Retinal pigment epithelial cell (primary cell): Measurements from ENCODE around the gene NR5A2.

ENCODE experiments used
- DNase-seq: peaks from one replicate; pipeline ENCODE4 v3.0.0-alpha.2; 2010; ENCODE audit warnings: low read depth
- H3K4me3 ChIP-seq: 2 replicates; pipeline ENCODE4 v1.5.1; 2011; ENCODE audit warnings: mild to moderate bottlenecking, low read length, control low read depth, moderate library complexity
- TF ChIP-seq, protein P1 (sequence below): conservative IDR thresholded peaks from 2 replicates; pipeline ENCODE4 v1.5.1; 2011; ENCODE audit warnings: low read depth, low read length, control low read depth, inconsistent platforms

Gene NR5A2

DNA sequence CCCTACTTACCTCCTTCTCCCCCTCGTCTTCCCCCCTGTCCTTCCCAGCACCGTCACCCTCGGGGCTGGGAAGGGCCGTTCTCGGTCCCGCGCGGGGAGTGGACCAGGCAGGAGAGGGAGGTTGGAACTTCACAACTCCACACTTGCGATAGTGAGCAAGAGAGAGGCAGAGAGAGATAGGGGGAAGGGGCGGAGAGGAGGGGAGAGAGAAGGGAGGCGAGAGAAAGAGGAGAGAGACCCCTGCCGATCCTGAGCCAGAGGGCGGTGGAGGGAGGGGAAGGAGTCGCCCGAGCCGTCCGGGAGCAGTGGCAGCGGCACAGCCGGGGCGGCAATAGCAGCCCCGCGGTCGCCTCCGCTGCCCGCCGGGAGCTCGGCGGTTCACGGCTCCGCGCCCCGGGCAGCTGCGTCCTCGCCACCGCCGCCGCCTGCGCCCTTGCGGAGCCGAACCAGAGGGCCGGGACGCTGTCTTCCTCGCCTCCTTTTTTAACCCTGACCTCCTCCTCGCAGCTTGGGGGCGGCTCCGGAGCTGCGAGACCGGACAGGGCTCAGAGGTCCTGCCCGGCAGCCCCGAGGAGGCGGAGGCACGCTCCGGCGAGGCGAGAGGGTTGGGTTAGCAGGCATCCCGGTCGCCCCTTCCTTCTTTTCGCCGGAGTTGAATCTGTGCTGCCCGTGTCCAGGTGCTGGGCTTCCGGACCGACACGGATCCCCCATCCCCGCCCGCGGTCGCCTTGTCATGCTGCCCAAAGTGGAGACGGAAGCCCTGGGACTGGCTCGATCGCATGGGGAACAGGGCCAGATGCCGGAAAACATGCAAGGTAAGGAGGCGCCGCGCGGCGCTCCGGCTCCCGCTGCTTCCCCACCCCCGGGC lies 11.7 kb downstream of the NR5A2 start:
- peak overlapping the region; percentile 56 for H3K4me3 ChIP-seq
- TF ChIP-seq, protein P1, sequence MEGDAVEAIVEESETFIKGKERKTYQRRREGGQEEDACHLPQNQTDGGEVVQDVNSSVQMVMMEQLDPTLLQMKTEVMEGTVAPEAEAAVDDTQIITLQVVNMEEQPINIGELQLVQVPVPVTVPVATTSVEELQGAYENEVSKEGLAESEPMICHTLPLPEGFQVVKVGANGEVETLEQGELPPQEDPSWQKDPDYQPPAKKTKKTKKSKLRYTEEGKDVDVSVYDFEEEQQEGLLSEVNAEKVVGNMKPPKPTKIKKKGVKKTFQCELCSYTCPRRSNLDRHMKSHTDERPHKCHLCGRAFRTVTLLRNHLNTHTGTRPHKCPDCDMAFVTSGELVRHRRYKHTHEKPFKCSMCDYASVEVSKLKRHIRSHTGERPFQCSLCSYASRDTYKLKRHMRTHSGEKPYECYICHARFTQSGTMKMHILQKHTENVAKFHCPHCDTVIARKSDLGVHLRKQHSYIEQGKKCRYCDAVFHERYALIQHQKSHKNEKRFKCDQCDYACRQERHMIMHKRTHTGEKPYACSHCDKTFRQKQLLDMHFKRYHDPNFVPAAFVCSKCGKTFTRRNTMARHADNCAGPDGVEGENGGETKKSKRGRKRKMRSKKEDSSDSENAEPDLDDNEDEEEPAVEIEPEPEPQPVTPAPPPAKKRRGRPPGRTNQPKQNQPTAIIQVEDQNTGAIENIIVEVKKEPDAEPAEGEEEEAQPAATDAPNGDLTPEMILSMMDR, result no peak
- DNase-seq, result no peak

DNA sequence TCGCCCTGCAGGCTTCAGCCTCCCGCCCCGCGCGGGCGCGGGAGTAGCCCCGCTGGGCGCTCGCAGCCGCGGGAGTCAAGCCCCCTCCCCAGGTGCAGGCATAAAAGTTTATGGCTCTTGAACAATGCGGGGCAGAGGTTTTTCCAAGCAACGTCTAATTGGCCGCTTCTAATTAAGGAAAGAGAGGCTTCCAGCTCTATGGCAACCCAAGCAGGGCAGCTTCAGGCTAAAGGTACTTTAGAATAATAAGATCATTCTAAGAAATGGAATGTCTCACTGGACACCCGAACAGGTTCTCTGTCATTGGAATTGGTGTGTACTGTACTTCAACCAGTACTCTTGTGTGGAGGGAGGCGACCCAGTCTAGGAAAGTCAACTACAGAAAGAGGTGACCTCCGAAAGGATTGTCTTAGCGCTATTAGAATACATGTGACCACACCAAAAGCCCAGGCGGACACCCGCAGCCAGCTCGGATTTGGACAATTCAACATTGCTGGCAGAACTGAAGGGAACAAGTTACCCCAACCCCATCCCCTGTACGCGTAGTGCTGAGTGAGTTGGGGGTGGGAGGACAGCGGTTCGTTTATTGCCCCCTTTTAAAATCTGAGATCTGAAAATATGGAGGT lies 12.5 kb downstream of the NR5A2 start:
- TF ChIP-seq, protein P1, result no peak
- peak overlapping the region; percentile 56 for H3K4me3 ChIP-seq
- no peak for DNase-seq

DNA sequence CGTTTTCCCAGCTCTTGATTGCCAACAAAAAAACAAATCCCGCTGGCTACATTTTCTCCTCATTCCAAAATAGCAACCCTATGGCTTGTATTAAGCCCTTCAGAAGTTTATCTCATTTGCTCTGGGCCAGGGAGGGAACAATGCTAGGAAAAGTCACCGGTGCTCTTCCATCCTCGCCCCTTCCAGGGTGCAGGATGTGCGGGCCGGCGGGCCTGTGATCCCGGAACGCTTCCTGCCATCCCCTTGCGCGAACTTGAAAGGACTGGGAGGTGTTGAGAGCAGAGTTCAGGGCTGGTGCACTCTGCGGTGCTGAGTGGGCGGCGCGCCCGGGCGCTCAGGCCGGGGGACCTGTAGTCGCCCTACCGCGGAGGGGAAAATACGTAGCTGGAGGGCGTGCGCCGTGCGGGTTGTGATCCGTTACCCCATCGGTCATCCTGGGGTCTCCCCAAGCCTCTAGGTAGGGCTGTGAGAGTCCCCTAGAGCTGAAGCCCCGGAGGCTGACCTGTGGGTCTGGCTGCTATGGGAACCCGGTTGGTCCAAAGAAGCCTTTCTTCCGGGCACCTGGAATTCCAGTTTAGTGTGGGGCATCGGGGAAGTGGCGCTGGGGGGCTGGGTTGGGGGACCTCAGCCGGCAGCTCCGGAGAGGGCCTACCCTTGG lies 13.1 kb downstream of the NR5A2 start:
- H3K4me3 ChIP-seq, result peak overlapping the region; percentile 56
- TF ChIP-seq, protein P1, result no peak
- no peak for DNase-seq

GRCh38 chr1:200041337-200042118 lies 14.0 kb downstream of the NR5A2 start:
- peak overlapping the region; percentile 49 for H3K4me3 ChIP-seq
- TF ChIP-seq, protein P1, result no peak
- no peak for DNase-seq

DNA sequence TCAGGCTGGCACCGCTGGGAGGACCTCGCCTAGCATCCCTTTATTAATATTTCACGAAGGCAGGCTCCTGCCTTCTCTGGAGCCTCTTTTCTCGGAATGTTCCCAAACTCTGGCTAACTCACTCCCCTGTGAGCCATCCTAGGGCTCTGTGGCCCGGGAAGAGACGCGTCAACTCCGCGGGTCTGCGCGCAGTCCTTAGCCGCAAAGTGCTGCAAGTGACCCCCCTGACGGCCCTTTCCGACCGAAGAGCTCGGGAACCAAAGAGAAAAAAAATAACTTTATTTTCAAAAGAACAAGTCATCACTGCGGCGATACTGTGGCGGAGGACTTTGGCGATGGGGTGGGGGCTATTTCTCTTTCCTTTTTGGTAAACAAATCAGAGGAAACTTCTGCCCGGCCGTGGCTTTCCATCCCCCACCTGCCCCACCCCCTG lies 14.6 kb downstream of the NR5A2 start:
- DNase-seq, result no peak
- peak overlapping the region; percentile 49 for H3K4me3 ChIP-seq

GRCh38 chr1:200042552-200043335 lies 15.2 kb downstream of the NR5A2 start:
- DNase-seq, result no peak
- H3K4me3 ChIP-seq, result peak overlapping the region; percentile 49
- TF ChIP-seq, protein P1, result no peak

More for the DNA sequence above, 14.6 kb downstream of the NR5A2 start:
- TF ChIP-seq, protein P1, result no peak
